Loucy (cell line): ENCODE data around the gene ADARB2.

Source experiments
- EZH2phosphoT487 ChIP-seq: fragments of 200-600 bp; IDR thresholded peaks from 2 replicates; pipeline ENCODE4 v1.6.1; 2018; ENCODE audit warnings: antibody characterized with exemption, mild to moderate bottlenecking, moderate library complexity, borderline replicate concordance
- TF ChIP-seq, protein P1 (sequence below): fragments of 200-600 bp; sonication (generic); conservative IDR thresholded peaks from 2 replicates; pipeline ENCODE4 v1.5.1; 2014; ENCODE audit warnings: mild to moderate bottlenecking, antibody characterized with exemption, low read length

DNA sequence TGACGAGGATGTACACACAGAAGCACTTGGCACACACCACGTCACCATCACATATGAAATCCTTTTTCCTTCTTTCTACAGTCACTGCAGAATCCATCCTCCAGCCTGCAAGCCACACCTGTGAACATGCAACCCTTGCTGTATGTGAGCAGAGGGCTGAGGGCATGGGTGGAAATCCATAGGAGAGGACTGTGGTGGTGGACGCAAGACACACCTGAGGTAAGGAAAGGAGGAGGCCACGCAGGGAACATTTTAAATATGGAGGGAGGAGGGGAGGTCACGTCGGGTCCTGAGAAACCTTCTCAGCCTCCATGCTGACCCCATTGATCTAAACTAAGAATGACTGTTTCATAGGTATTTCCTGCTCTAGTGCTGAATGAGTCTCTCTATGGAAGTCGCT lies 28.6 kb downstream of the ADARB2 start:
- TF ChIP-seq, protein P1, sequence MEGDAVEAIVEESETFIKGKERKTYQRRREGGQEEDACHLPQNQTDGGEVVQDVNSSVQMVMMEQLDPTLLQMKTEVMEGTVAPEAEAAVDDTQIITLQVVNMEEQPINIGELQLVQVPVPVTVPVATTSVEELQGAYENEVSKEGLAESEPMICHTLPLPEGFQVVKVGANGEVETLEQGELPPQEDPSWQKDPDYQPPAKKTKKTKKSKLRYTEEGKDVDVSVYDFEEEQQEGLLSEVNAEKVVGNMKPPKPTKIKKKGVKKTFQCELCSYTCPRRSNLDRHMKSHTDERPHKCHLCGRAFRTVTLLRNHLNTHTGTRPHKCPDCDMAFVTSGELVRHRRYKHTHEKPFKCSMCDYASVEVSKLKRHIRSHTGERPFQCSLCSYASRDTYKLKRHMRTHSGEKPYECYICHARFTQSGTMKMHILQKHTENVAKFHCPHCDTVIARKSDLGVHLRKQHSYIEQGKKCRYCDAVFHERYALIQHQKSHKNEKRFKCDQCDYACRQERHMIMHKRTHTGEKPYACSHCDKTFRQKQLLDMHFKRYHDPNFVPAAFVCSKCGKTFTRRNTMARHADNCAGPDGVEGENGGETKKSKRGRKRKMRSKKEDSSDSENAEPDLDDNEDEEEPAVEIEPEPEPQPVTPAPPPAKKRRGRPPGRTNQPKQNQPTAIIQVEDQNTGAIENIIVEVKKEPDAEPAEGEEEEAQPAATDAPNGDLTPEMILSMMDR: no peak
- TF ChIP-seq EZH2phosphoT487: no peak
